ENCODE measurements around the gene WNT16.
"Not testable (repeated sequence)": the region's sequence is repeated elsewhere in the genome, so short reads cannot be mapped to it uniquely, and the experiment has no call there.

Gene WNT16

GRCh38 chr7:121328508-121329190 is at the start of gene WNT16:
TSS of gene WNT16 (plus strand) at chr7:121329000. CDS start at chr7:121329293, 293 bp downstream.
- DNase-seq (ENCODE audit: low read depth): no peak

- DNase-seq (ENCODE audit: low read depth): no peak
Observed at GRCh38 chr7:121279060-121279620, 49.7 kb upstream of the WNT16 start.

GRCh38 chr7:121279822-121280221 is 49.0 kb upstream of the WNT16 start:
- DNase-seq (ENCODE audit: low read depth): no peak

- DNase-seq (ENCODE audit: low read depth): no peak
Observed at GRCh38 chr7:121280656-121281055, 48.1 kb upstream of the WNT16 start.

- DNase-seq (ENCODE audit: low read depth): no peak
Observed at GRCh38 chr7:121282129-121282528, 46.7 kb upstream of the WNT16 start.

GRCh38 chr7:121285066-121285667 is 43.6 kb upstream of the WNT16 start:
- no peak for DNase-seq (ENCODE audit: low read depth)

- no peak for DNase-seq (ENCODE audit: low read depth)
Observed at GRCh38 chr7:121286186-121286585, 42.6 kb upstream of the WNT16 start.

- no peak for DNase-seq (ENCODE audit: low read depth)
Observed at GRCh38 chr7:121286742-121287734, 41.8 kb upstream of the WNT16 start.

- no peak for DNase-seq (ENCODE audit: low read depth)
Observed at GRCh38 chr7:121288894-121289293, 39.9 kb upstream of the WNT16 start.

GRCh38 chr7:121289930-121290329 is 38.9 kb upstream of the WNT16 start:
- DNase-seq (ENCODE audit: low read depth): not testable (repeated sequence)

- DNase-seq (ENCODE audit: low read depth): no peak
Observed at GRCh38 chr7:121294448-121294992, 34.3 kb upstream of the WNT16 start.

- DNase-seq (ENCODE audit: low read depth): no peak
Observed at GRCh38 chr7:121297843-121298242, 31.0 kb upstream of the WNT16 start.

- DNase-seq (ENCODE audit: low read depth): no peak
Observed at GRCh38 chr7:121298831-121299239, 30.0 kb upstream of the WNT16 start.

- DNase-seq (ENCODE audit: low read depth): no peak
Observed at GRCh38 chr7:121300685-121301420, 27.9 kb upstream of the WNT16 start.

- DNase-seq (ENCODE audit: low read depth): no peak
Observed at GRCh38 chr7:121301446-121302213, 27.2 kb upstream of the WNT16 start.

GRCh38 chr7:121302214-121302745 is 26.5 kb upstream of the WNT16 start:
- no peak for DNase-seq (ENCODE audit: low read depth)

- no peak for DNase-seq (ENCODE audit: low read depth)
Observed at GRCh38 chr7:121303422-121304101, 25.2 kb upstream of the WNT16 start.

- DNase-seq (ENCODE audit: low read depth): no peak
Observed at GRCh38 chr7:121304102-121304658, 24.6 kb upstream of the WNT16 start.

- DNase-seq (ENCODE audit: low read depth): no peak
Observed at GRCh38 chr7:121305109-121305508, 23.7 kb upstream of the WNT16 start.
